MM.1S (cell line): ENCODE measurements around the gene SELENOV.

Experiments
- EZH2 ChIP-seq: fragments of 300-600 bp; sonication (generic); optimal IDR thresholded peaks from 2 replicates; pipeline ENCODE3; 2017; ENCODE audit warnings: low read depth, mild to moderate bottlenecking, antibody characterized with exemption, low read length, mixed read lengths
- TF ChIP-seq, protein P1 (sequence below): fragments of 300-600 bp; sonication (generic); IDR thresholded peaks from 2 replicates; pipeline ENCODE4 v1.5.1; 2016; ENCODE audit warnings: antibody characterized with exemption, low read length, mixed read lengths

DNA sequence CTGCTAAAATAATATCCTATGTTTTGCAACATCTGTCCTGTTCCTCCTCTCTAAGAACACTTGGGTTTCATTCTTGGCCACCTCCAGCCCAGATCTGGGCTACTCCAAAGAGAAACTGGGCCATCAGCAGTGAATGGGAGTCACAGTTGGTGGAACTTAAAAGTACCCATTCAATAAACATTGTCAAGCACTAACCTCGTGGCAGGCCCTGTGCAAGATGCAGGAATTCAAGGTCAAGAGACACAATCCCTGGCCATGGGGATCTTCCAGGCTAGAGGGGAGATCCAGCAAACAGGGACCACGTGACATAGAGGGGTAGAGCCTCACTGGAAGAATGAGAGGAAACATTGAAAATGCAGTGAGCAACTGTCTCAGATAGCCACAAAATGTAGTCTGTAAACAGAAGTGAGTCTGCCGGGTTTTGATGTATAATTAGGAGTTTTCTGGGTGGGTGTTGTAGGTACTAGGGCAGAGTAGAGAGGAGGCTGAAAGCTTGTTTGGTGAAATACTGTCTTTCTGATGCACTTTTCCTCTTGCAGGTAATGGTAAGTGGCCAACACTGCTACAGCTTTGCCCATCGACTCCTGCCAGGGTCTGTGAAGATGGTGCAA, 39.9 kb downstream of the SELENOV start:
- TF ChIP-seq, protein P1, sequence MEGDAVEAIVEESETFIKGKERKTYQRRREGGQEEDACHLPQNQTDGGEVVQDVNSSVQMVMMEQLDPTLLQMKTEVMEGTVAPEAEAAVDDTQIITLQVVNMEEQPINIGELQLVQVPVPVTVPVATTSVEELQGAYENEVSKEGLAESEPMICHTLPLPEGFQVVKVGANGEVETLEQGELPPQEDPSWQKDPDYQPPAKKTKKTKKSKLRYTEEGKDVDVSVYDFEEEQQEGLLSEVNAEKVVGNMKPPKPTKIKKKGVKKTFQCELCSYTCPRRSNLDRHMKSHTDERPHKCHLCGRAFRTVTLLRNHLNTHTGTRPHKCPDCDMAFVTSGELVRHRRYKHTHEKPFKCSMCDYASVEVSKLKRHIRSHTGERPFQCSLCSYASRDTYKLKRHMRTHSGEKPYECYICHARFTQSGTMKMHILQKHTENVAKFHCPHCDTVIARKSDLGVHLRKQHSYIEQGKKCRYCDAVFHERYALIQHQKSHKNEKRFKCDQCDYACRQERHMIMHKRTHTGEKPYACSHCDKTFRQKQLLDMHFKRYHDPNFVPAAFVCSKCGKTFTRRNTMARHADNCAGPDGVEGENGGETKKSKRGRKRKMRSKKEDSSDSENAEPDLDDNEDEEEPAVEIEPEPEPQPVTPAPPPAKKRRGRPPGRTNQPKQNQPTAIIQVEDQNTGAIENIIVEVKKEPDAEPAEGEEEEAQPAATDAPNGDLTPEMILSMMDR = no peak
- no peak for TF ChIP-seq EZH2
